NCI-H1048 (cell line): ENCODE data around the gene FOXO1.

Experiments used
- DNase-seq: peaks from one replicate; lab custom pipeline; 2025; lab: John Stamatoyannopoulos, UW

Gene FOXO1

DNA sequence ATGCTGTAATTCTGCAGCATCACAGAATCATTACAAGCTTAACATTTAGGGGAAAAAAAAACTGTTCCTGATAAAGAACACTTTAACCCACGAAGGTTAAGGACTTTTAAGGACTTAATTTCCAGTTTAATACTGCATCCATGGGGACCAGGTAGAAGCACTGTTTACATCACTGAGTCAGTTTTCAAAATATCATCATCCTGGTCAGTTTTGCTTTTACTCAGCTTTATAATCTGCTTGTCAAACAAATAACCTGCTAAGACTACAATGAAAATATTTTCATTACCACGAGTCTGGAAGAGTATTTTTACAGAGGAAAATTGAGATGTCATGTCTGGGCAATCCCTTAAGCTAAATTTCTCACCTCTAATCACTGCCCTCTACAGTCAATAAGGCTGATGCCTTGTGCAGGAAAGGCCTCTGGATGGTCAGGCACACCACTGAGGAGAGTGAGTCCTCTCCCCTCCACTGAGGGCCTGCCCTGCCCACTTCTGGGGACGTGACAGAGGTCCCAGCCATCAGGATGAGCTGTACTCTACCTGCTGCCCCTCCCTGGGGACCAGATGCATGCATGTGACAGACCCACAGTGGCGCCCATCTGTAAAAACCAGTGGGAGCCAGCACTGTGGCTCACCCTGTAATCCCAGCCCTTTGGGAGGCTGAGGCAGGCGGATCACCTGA lies 31.0 kb downstream of the FOXO1 start:
- no peak for DNase-seq

DNA sequence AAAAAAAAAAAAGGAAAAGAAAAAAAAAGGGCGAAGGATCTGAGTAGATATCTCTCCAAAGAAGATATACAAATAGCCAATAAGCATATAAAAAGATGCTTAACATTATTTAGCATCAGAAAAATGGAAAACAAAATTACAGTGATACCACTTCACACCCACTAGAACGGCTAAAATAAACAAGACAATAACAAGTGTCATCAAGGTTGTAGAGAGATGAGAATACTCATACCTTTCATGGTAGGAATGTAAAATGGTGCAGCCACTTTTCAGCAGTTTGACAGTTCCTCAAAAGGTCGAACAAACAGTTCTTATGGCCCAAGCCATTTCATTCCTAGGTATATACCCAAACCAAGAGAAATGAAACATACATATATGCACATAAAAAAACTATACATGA lies 33.5 kb downstream of the FOXO1 start:
- DNase-seq, result no peak

DNA sequence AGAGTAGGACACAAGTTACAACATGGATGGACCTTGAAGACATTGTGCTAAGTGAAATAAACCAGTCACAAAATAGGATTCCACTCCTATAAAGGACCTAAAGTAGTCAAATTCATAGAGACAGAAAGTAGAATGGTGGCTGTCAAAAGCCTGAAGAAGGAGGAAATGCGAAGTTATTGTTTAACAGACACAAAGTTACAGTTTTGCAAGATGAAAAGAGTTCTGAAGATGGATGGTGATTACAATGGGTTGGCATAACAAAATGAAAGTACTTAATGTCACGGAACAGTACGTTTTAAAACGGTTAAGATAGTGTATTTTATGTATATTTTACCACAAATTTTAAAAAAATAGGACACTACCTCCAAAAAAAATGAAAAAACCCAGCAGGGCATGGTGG lies 34.8 kb downstream of the FOXO1 start:
- no peak for DNase-seq

DNA sequence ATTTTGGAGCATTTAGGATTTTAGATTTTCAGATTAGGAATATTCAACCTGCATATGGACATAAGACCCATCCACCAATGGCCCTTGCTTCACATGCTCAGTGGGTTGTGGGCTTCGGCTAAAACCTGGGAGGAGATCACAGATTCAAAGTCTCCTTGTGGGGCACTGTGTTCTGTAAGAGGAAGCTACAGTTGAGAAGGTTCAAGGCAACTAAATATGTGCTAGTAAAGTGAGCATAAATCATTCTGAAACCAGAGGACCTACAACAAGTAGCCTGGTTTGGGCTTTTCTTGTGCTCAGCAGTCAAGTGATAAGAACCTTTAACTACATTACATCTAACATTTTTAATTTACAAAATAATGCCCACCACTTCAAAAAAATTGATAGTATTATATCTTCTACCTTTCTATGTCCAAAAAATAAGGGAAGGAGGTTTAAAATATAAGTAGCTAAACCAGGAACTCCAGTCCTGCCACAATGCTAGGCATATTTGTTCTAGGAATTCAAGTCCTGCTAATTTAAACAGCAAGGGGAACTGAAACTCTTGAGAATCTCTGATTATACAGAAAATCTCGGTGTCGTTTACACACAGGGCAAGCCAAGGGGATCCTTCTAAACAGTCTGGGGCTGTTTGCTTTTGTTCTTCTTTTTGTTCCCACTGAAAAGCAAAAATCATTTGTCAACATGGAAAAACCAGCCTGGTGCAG lies 36.6 kb downstream of the FOXO1 start:
- no peak for DNase-seq

DNA sequence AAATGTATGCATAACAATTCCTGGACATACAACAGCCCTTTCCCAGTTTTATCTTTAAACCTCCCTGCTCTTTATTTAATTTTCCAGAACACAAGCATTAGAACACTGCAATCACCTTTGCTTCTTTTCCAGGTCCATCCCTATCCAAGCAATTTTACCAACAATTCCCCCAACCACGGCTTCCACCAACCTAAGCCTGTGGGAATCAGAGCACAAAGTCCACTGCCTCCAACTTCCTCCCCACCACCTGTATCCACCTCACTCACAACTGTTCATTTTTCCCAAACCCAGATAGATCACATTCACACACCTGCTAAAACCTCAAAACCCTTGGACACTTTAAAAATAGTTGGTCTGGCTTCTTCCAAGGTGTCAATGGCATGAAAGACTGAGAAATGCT lies 39.5 kb downstream of the FOXO1 start:
- no peak for DNase-seq

DNA sequence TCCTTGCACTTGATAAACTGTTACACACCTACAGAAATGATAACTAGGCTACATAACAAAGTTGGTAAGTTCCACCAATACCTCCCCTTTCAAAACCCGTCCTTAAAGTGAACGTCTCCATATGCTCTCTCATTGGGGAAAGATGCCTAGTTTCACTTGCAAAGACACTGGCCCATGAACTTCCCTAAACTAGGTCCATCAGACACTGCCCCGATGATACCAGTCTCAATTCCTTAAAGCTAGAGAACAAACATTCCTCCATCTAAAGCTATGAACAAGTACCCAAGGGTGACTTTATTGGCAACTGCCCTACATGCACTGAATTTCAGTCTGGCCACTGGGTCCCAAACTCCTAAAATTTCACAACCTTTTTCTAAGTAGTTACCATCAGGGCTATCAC lies 39.9 kb downstream of the FOXO1 start:
- no peak for DNase-seq

DNA sequence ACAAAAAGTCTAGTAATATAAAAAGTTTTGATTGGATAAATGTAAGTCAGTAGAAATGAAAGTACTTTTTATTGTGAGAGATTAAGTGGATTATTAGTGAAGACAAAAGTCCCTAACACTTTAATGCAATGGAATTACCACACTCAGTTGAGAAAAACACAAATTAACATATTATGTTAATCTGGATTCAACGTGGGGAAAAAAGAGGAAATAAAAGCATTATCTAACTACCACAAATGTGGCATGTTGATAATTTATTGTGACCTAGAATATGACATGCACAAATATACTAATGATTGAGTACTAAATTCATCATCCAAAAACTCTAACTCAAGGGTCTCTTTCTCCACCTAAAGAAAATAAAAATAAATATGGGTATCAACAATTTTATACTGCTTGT lies 41.5 kb downstream of the FOXO1 start:
- DNase-seq, result no peak

DNA sequence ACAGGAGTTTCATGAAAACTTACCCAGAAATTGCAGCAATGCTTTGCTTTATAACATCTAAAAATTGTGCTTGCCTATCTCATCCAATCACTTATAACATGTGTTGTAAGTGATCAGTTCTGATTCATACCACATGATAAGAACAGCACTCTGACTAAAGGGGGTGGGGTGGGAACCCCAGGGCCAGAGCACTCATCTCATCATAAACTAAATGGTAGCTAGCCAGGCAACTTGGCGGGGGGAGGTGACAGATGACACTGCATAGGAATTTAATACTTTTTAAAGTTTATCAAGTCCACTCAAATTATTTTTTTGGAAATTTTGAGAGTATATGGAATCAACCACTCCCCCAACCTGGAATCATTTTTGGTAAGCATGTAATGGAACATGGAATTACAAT lies 42.1 kb downstream of the FOXO1 start:
- DNase-seq, result no peak

DNA sequence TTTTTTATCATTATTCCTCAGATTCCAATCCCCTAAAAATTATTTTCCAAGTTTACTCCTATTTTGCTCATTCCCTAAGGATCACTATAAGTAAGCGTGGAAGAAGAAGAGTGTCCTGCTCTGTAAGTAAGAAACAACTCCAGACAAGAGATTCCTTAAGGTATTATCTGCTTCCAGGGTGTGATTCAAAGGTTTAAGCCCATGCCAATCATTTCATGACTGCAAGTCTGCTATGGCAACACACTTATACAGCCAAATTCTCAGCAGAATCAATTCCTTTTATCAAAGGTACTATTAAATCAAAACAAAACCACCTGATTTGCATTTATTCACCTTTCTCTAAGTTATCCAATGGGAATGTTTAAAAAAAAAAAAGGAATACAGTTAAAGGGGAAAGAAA lies 43.7 kb downstream of the FOXO1 start:
- DNase-seq, result no peak

DNA sequence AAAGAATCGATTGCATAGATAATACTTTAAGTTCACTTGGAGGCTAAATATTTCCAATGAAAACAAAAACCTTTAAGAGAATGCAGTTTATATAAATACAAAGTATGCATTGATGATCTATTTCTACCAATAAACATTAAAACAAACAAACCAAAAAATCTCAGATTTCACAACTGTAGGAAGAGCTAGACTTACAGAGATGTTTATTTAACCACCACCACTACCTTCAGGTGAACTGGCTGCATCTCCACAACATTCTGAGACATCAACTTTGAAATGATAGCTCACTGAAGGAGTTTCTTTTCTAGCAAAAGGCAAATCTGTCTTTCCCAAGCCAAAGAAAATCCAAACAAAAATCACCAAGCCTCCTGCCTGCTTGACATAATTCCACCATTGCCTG lies 44.2 kb downstream of the FOXO1 start:
- DNase-seq, result no peak

DNA sequence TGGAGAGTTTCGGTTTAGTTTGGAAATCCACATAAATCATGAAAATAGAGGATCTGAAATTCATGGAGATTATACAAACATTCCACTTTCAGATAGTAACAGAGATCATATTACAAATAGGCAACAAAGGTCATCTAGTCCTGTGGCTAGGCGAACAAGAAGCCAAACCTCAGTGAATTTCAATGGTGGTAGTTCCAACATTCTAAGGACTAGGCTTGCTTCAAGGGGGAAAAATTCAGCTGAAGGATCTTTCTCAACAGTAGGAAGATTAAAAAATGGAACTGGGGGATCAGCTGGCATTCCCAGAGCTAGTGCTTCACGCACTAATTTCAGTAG lies 47.0 kb downstream of the FOXO1 start:
- no peak for DNase-seq

DNA sequence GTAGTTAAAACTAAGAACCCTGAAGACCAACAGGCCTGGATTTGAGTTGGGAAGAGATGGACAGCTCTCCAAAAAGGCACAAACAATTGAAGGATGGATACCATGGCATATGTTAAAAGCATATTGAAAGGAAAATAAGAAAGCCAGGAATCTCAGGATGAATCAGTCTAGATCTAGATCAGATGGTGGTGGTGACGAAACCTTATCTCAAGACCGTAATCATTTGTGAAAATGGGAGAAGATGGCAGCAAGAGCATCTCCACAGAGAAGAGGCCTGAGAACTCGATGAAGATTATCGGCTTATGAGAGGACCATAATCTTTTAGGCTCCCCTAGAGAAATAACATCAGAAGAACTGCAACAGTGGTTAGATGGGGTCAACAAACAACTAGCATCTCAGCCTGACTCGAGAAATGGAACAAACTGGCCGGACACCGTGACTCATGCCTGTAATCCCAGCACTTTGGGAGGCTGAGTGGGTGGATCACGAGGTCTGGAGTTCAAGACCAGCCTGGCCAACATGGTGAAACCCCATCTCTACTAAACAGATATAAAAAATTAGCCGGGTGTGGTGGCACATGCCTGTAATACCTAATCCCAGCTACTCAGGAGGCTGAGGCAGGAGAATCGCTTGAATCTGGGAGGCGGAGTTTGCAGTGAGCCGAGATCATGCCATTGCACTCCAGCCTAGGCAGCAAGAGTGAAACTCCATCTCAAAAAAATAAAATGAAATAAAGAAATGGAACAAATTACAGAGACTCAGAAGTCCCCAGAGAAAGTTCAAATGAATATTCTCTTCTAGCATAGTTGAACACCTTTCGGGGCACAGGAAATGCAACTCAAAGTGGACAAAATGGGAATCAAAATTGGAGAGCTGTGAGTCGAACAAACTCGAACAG lies 47.6 kb downstream of the FOXO1 start:
- no peak for DNase-seq

DNA sequence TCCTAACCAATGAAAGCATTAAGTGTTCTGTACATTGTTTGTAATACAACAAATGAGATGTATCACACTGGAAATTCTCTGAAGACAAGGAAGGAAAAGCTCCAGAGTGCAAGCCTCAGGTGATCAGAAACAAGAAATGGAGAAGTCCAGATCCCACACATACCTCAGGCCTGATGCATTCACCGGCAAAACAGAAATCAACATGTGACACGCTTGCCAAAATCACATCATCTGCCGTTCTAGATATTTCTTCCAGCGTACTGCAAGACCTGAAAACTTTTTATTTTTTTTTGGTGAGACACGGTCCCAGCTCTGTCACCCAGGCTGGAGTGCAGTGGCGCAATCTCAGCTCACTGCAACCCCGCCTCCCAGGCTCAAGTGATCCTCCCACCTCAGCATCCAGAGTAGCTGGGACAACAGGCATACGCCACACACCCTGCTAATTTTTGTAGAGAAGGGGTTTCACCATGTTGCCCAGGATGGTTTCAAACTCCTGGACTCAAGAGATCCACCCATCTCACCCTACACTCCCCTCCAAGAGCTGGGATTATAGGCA lies 48.6 kb downstream of the FOXO1 start:
- DNase-seq, result no peak

DNA sequence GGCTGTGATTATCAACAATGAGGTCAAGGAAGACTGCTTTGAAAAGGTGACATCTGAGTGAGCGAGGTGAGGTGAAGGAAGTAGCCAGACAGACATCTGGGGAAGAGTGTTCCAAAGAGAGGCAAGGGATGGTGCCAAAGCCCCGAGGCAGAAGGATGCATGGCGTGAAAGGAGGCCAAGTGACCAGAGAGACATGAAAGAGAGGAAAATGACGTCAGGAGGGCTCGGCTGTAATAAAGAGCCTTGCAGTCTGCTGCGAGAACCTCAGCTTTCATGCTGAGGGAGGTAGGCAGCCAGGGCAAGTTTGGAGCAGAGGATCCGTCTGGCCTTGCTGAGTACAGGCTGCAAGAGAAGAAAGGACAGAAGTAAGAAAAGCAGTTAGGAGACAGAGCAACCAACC lies 50.8 kb downstream of the FOXO1 start:
- no peak for DNase-seq

DNA sequence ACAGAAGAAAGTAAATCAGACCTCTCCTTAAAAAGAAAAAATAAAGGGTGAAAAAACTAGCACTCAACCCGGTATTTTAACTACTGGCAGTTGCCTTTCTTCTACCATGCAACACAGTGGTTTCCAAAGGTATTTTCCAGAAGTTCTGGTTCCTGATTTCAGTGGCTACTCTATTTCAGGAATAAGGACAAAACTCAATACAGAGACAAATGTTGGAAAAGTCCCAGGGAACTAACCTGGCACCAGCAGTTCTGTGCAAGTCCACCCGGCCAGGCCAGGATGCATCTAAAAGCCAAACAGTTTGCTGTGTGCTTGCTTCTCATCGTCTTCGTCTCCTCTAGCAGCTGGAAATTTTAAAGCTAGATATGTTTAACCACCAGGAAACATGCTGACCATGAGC lies 52.5 kb downstream of the FOXO1 start:
- no peak for DNase-seq

DNA sequence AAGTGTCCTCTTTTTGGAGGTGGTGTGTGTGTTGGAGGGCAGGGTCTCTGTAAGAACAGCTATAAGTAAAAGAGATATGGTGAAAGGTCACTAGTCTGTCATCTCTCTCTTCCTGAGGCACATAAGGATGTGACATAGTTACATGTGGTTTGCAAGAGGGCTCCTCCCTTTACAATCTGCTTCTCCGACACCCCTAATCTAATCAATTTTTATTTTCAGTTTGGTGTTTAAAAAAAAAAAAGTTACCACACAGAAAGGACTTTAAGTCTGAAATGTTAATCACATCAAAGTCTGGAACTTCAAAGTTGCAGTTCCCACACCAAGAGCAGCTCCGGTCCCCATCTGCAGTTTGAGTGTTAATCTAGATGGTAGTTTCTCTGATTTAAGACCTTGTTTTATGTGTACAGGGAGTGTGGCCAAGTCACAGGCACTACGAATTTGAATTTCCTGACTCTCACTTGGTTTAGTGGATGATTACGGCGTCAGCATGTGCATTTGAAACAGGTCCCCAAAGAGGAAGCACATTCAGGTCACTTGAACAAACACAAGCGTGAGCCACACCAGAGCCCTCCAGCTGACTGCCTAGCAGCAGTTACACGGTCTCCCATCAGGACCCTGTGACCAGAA lies 53.1 kb downstream of the FOXO1 start:
- DNase-seq, result no peak

DNA sequence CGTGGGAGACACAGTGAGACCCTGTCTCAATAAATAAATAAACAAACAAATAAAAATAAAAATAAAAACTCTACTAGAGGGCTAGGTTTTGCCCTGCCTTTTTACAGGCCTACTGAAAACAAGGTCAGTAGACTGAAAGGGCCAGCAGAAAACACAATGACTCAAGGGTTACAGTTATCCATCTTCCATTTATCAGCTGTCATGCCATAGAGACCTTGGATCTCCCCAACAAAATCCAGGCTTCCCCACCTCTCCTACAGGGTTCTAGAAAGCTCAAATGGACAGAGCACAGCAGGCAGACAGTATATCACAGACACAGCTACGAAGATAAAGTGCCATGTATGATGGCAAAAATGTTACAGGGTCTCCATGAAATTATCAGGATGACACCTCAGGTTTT lies 54.4 kb downstream of the FOXO1 start:
- no peak for DNase-seq

DNA sequence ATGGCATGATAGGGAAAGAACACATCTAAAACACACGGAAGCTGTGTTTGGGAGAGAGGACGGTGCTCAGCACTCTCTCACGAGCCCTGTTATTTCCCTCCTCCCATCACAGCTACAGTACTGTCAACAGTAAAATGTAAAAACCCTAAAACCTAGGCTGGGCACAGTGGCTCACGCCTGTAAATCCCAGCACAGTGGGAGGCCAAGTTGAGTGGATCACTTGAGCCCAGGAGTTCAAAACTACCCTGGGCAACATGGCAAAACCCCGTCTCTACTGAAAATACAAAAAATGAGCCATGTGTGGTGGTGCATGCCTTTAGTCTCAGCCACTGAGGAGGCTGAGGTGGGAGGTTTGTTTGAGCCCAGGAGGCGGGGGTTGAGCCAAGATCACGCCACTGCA lies 54.8 kb downstream of the FOXO1 start:
- DNase-seq, result no peak

DNA sequence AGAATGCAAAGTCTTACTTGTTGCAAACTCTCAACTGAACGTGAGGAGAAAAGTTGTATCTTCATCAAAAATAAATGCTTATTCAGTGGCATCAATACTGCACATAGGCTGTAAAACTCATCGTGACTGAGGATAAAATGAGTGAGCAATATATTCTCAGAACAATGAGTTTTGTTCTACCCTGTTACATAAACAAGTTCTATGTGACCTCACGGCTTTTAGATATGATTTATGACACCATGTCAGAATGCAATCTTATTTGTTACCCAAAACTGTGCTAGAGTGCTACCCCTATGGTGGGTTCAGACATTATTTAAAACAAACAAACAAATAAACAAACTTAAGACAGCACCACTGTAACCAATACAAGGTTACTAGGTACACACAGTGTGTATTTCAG lies 55.4 kb downstream of the FOXO1 start:
- DNase-seq, result no peak

DNA sequence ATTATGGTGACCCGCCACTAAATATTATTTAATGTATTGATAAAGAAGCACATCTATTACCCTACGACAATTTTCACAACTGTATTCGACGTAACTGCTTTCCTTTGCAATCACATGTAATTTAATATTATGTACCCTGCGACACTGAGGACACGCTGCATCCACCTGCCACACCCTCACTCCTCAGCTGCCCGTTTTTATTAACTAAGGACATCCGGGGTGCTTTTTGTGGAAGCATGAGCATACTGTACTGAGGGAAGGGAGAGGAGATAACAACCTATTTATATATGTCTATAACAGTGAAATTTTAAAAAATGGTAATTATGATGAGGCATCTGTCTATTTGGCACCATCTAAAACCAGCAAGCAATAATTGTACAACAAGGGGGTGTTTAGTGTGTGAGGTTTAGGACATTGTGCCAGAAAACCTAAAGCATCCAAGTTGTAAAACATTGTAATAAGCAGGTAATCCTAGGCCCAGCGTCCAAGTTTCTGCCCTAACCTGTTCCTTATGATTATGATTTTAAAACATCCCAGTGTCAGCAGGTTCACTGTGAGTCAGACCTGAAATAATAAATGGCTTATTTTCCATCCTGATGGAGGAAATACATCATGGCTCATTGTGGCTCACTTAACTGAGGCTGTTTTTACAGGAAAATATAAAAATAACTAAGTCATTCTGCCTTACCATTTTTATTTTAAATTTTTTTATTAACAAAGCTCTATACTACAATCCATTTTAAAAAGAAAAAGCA lies 56.3 kb downstream of the FOXO1 start:
- DNase-seq, result no peak

DNA sequence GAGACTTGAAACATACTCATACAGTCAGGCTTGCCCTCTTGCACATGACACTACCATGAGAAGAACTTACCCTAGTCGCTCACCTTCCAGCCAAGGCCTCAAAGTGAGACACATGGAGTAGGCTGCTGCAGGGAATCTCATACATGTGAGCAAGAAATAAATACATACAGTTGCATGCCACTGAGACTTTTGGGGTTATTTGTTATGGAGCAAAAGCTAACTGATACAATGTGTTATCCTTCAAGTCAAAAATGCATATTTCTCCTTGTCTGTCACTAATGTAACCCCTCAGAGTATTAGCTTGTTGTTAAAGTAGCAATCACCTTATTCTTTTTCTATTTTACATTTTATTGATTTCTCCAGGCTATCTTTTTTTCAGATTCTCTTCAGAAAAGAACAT lies 58.1 kb downstream of the FOXO1 start:
- DNase-seq, result no peak

DNA sequence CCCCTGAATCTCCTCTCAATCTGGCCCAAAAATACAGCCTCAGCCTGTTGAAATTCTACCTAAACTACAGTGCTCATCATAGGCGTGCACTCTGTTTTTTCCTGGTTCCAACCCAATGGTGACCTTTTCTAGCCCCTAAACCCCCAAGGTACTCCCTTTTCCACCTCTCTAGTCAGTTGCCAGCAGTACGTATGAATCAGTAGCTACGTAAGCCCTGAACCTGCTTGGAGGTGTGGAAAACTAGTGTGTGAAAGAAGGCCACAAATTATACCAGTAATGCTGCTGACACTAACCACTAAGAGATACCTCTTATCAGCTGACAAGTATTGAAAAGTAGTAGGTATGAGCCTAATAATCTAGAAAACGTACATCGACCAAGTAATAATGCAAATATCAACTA lies 60.9 kb downstream of the FOXO1 start:
- no peak for DNase-seq
